ENCODE results near the gene ZNF33B.

The ZNF33B gene

DNA sequence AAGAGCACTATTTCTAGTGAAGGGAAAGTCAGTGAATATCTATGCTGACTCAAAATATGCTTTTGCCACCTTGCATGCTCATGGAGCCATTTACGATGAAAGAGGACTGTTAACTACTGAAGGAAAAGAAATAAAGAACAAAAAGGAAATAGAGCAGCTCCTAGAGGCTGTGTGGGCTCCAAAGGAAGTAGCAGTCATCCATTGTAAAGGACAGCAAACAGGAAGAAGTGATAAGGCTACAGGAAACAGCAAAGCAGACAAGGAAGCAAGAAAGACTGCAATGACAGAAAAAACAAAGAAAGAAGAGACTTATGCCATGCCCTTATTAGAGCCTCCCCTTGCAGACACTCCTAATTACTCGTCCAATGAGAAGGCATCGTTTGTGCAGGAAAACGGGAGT, 12.0 kb upstream of the ZNF33B start:
- TF ChIP-seq, protein P1, sequence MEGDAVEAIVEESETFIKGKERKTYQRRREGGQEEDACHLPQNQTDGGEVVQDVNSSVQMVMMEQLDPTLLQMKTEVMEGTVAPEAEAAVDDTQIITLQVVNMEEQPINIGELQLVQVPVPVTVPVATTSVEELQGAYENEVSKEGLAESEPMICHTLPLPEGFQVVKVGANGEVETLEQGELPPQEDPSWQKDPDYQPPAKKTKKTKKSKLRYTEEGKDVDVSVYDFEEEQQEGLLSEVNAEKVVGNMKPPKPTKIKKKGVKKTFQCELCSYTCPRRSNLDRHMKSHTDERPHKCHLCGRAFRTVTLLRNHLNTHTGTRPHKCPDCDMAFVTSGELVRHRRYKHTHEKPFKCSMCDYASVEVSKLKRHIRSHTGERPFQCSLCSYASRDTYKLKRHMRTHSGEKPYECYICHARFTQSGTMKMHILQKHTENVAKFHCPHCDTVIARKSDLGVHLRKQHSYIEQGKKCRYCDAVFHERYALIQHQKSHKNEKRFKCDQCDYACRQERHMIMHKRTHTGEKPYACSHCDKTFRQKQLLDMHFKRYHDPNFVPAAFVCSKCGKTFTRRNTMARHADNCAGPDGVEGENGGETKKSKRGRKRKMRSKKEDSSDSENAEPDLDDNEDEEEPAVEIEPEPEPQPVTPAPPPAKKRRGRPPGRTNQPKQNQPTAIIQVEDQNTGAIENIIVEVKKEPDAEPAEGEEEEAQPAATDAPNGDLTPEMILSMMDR (IDR thresholded peaks at IDR 0.05; ENCODE audit: low read depth, low read length): no peak

DNA sequence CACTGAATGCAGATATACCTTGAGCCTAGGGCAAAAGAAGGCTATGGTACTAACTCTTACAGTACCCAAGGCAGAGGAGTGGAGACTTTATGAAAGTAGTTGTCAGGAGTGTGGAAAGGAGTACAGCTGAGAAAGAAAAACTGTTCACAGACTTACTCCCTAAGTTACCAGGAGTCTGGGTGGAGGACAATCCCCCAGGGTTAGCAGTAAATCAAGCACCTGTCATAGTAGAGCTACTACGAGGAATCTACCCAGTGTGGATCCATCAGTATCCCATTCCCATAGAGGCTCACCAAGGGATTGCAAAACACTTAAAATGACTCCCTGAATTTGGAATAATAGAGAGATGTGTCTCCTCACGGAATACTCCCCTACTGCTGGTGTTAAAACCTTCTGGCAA, 10.1 kb upstream of the ZNF33B start:
- Histone ChIP-seq H3K4me3 (ENCODE audit: low read depth, low read length) (no peak overlapping the region), H3K4me1 (no peaks in the 10 kb centered on the region)
- no peak for DNase-seq

More for the DNA sequence above, 12.0 kb upstream of the ZNF33B start:
- DNase-seq: no peak
- H3K9me3 ChIP-seq: no peaks in the 10 kb centered on the region
- H3K27me3 ChIP-seq: no peaks in the 10 kb centered on the region
- H3K4me1 ChIP-seq: no peaks in the 10 kb centered on the region
- no peaks in the 10 kb centered on the region for H3K36me3 ChIP-seq
- no peak overlapping the region for H3K4me3 ChIP-seq (ENCODE audit: low read depth, low read length)

DNA sequence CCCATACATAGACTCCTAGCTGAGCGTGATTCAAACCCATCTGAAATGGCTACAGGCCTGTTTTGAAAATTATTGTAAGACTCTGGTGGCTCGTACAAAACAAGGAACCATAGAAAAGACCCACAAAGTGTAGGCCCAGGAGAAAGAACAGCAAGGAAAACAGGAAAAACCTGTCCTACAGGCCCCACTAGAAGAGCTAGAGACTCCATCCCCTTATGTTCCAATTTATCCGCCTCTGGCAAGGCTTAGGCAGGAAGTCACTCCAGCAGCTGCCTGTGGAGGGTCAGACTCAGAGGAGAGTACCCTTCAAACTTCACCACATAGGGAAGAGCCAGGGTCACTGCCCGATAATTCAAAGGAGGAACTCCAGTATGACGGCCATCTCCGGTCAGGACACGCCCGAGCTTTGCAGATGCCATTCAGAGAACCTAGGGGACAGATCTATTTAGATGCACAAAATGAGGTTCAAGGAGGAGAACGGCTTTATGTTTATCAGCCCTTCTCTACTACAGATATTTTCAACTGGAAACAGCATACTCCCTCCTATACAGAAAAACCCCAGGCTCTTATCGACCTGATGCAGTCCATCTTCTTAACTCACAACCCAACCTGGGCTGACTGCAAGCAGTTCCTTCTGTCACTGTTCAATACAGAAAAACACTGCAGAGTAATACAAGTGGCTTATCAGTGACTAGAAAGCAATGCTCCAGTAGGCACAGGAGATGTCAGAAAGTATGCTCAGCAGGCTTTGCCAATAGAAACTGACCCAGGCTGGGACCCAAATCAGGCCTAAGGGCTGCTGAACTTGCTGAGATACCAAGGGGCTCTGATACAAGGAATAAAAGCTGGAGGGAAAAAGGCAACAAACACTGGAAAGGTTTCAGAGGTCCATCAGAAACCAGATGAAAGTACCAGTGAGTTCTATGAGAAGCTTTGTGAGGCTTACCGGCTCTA, 8.6 kb upstream of the ZNF33B start:
- H3K4me3 ChIP-seq (ENCODE audit: low read depth, low read length): no peak overlapping the region
- H3K36me3 ChIP-seq: no peaks in the 10 kb centered on the region
- TF ChIP-seq, protein P1 (IDR thresholded peaks at IDR 0.05; ENCODE audit: low read depth, low read length): no peak
- no peaks in the 10 kb centered on the region for H3K9me3 ChIP-seq
- DNase-seq: no peak
- no peaks in the 10 kb centered on the region for H3K4me1 ChIP-seq
- H3K27me3 ChIP-seq: no peaks in the 10 kb centered on the region

More for the DNA sequence above, 10.1 kb upstream of the ZNF33B start:
- Histone ChIP-seq H3K36me3 (no peaks in the 10 kb centered on the region), H3K27me3 (no peaks in the 10 kb centered on the region), H3K9me3 (no peaks in the 10 kb centered on the region)
- TF ChIP-seq, protein P1 (IDR thresholded peaks at IDR 0.05; ENCODE audit: low read depth, low read length): no peak

DNA sequence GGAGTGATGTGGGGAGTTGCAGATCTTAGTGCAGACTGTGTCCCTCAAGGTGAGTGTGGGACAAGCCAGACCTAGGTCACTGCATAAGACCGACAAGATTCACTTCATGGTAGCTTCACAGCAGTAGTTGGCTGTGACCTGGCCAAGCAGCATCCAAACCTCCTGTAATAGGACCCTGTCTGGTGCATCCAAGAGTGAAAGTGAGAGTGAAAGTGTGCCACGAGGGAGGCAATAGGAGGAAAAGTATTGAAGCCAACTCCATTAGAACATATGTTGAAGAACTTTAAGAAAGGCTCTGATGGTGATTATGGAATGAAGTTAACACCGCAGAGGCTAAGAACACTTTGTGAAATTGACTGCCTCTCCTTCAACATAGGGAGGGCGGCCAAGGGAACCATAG, 7.8 kb upstream of the ZNF33B start:
- TF ChIP-seq, protein P1 (IDR thresholded peaks at IDR 0.05; ENCODE audit: low read depth, low read length): no peak
- no peak for DNase-seq
- H3K4me3 ChIP-seq (ENCODE audit: low read depth, low read length): no peak overlapping the region
- H3K27me3 ChIP-seq: no peaks in the 10 kb centered on the region
- no peaks in the 10 kb centered on the region for H3K9me3 ChIP-seq
- no peaks in the 10 kb centered on the region for H3K4me1 ChIP-seq
- H3K36me3 ChIP-seq: no peaks in the 10 kb centered on the region

DNA sequence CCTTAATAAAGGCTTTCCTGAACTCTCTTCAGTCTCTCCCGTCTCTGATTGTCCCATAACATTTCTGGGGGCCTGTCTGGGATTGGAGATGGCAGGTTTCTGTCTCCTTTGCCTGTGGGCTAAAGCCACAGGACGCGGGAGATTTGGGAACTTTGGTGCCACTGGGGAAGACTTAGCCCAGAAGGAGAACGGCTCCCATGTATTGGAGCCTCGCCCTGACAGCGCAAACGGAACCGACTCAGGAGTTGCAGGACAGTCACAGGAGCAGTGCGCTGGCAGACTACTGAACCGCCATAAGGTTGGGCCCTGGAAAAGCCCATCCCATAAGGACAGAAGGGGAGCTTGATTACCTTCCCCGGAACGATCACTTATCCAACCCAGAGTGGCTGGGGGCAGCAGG, 7.1 kb upstream of the ZNF33B start:
- Histone ChIP-seq H3K36me3 (no peaks in the 10 kb centered on the region), H3K4me1 (no peaks in the 10 kb centered on the region), H3K4me3 (ENCODE audit: low read depth, low read length) (no peak overlapping the region), H3K9me3 (no peaks in the 10 kb centered on the region), H3K27me3 (no peaks in the 10 kb centered on the region)
- no peak for DNase-seq
- TF ChIP-seq, protein P1 (IDR thresholded peaks at IDR 0.05; ENCODE audit: low read depth, low read length): no peak

DNA sequence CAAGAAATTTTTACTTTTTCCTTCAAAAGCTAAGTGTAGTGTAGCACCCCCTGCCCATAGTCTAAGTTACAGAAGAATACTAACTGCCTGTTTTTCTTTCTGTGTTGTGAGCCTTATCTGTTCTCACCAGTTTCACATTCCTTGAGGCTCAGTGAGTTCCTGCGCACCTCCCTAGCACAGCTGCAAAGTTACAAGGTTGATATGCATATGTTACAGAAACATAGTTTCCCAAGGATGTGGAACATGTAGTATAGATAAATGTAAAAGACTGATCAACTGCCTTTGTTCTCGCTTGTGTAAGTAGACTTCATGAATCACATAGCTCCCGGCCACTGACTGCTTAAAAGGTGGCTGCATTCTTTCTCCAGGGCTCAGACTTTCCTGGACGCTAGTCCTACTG, 6.7 kb upstream of the ZNF33B start:
- no peak overlapping the region for H3K4me3 ChIP-seq (ENCODE audit: low read depth, low read length)
- no peak for DNase-seq
- TF ChIP-seq, protein P1 (IDR thresholded peaks at IDR 0.05; ENCODE audit: low read depth, low read length): no peak
- no peaks in the 10 kb centered on the region for H3K9me3 ChIP-seq
- no peaks in the 10 kb centered on the region for H3K36me3 ChIP-seq
- H3K27me3 ChIP-seq: no peaks in the 10 kb centered on the region
- H3K4me1 ChIP-seq: no peaks in the 10 kb centered on the region

All from BE2C (cell line).